Neural progenitor cell (in vitro differentiated cells): ENCODE measurements around the gene IFITM10.

ENCODE experiments used
- CTCF ChIP-seq: fragments of 200-600 bp; sonication (generic); IDR thresholded peaks from 2 replicates; pipeline ENCODE4 v1.5.1; 2017; ENCODE audit warnings: antibody characterized with exemption, mild to moderate bottlenecking
- EZH2 ChIP-seq: fragments of 200-600 bp; sonication (generic); IDR thresholded peaks from 2 replicates; pipeline ENCODE4 v1.6.1; 2017; ENCODE audit warnings: antibody characterized with exemption, mild to moderate bottlenecking, moderate library complexity
- EZH2phosphoT487 ChIP-seq: fragments of 200-600 bp; sonication (generic); IDR thresholded peaks from 2 replicates; pipeline ENCODE4 v1.6.1; 2017; ENCODE audit warnings: antibody characterized with exemption

DNA sequence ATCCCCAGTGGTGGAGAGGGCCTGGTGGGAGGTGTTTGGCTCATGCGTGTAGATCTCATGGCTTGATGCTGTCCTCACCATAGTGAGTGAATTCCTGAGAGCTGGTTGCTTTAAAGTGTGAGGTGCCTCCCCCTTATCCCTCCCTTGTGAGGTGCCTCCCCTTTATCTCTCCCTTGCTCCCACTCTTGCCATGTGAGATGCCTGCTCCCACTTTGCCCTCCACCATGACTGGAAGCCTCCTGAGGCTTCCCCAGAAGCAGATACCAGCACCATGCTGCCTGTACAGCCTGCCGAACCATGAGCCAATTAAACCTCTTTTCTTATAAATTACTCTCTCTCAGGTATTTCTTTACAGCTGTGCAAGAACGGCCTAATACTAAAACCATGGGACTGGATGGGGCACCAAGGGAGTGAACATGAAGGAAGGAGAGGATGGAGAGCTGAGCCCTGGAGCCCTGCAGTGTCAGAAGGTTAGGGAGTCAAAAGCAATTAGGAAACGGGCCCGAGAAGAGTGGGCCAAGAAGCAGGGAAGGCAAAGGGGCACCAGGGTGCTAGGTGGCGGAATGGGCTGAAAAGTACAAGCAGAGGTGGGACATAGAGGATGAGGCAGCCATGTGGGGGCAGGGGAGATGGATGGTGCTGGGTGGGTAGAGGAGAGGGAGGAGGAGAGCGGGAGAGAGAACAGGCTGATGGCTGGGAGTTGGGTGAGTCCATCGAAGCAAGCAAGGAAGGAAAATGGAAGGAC is 9.4 kb downstream of the IFITM10 start:
- TF ChIP-seq EZH2 (no peak), CTCF (no peak), EZH2phosphoT487 (no peak)
